22Rv1 (cell line): Measurements from ENCODE around the gene IQCK.

Experiments used
- ZFX ChIP-seq: fragments of 450-650 bp; IDR thresholded peaks from 2 replicates; pipeline ENCODE4 v1.6.1; 2017; ENCODE audit warnings: antibody characterized with exemption, borderline replicate concordance
- TF ChIP-seq, protein P1 (sequence below): fragments of 450-650 bp; IDR thresholded peaks from 2 replicates; pipeline ENCODE4 v1.5.1; 2017; ENCODE audit warnings: mild to moderate bottlenecking

GRCh38 chr16:19748389-19749168, 30.5 kb downstream of the IQCK start:
- TF ChIP-seq, protein P1, sequence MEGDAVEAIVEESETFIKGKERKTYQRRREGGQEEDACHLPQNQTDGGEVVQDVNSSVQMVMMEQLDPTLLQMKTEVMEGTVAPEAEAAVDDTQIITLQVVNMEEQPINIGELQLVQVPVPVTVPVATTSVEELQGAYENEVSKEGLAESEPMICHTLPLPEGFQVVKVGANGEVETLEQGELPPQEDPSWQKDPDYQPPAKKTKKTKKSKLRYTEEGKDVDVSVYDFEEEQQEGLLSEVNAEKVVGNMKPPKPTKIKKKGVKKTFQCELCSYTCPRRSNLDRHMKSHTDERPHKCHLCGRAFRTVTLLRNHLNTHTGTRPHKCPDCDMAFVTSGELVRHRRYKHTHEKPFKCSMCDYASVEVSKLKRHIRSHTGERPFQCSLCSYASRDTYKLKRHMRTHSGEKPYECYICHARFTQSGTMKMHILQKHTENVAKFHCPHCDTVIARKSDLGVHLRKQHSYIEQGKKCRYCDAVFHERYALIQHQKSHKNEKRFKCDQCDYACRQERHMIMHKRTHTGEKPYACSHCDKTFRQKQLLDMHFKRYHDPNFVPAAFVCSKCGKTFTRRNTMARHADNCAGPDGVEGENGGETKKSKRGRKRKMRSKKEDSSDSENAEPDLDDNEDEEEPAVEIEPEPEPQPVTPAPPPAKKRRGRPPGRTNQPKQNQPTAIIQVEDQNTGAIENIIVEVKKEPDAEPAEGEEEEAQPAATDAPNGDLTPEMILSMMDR = no peak
- TF ChIP-seq ZFX = no peak
